Daoy (cell line): ENCODE results near the gene MAK. TPM values are rescaled to one million over a fixed set of nuclear protein-coding genes. Genes with fewer than 3 reads are reported as not detected.
A peak's percentile ranks its signal among the peaks of the same experiment; 100 is the strongest.
"Not testable (repeated sequence)": the region's sequence is repeated elsewhere in the genome, so short reads cannot be mapped to it uniquely, and the experiment has no call there.

Source experiments
- DNase-seq: peaks from one replicate; pipeline ENCODE4 v3.0.0-alpha.2; 2015; ENCODE audit warnings: low read depth
- total RNA-seq: library from RNA; depleted of rRNA; stranded (reverse); fragments of >200 nt; shearing (Covaris generic); gene quantifications from 2 replicates; pipeline ENCODE4 v1.2.3, GENCODE V29; 2014

The MAK gene
- total RNA-seq, 1 experiment from 2014 or later, result not detected

DNA sequence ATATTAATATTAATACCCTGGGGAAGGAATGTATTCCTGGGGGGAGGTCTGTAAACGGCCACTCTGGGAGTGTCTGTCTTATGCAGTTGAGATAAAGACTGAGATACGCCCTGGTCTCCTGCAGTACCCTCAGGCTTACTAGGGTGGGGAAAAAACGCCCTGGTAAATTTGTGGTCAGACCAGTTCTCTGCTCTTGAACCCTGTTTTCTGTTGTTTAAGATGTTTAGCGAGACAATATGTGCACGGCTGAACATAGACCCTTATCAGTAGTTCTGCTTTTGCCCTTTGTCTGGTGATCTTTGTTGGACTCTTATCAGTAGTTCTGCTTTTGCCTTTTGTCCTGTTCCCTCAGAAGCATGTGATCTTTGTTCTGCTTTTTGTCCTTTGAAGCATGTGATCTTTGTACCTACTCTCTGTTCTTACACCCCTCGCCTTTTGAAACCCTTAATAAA is 15.5 kb upstream of the MAK start:
- not testable (repeated sequence) for DNase-seq

DNA sequence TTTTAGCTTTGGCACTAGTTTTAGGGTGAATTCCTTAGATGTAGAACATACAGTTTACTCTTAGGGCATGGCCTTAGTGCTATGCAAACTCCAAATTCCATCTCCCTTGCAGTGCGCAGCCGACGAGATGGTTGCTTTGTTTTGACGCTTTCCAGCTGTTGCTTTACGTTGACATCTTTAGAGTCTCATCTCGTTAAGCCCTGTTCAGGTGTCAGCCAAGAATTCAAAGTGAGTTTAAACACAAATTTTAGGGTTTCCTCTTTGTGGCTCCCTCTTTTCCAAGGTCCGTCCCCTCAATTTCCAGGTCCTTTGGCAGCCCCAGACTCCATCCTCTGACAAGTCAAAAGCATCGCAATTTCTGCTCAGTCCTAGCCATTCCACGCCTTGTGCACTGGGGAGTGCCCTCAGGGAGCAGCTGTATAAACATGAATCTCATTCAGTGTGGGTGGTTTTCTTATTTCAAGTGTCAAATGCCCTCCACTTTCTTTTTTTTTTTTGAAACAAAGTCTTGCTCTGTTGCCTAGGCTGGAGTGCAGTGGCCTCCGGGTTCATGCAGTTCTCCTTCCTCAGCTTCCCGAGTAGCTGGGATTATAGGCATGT is 14.1 kb upstream of the MAK start:
- DNase-seq, result no peak

DNA sequence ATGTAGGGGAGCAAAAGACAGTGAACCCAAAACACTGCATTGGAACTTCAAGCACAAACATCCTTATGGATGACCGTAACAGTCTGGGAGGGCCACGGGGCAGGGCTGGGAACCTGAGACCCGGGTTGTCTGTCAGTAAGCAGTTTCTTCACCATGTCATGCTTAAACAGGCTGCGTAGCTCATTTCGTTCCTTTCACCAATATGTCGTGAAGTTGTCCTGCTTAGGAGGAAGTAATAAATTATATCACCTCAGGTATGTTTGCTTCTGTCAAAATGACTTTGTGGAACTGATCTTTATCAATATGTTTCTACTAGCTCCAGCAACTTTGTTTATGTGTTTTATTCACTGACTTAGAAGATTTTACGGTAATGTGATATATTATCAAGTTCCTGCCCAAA is 12.4 kb upstream of the MAK start:
- DNase-seq, result no peak

DNA sequence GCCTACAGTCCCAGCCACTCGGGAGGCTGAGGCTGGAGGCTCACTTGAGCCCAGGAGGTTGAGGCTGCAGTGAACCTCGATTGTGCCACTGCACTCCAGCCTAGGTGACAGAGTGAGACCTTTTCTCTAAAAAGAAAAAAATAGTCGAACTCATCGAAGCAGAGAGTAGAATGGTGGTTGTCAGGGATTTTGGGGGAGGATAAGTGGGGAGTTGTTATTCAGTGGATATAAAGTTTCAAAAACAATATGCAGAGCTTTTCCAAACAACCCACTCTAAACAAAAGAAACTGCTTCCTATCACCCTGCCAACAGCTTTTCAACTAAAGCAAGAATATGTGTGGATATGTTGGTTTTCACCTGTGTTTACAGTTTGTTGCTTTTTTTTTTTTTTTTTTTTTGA is 11.6 kb upstream of the MAK start:
- no peak for DNase-seq

DNA sequence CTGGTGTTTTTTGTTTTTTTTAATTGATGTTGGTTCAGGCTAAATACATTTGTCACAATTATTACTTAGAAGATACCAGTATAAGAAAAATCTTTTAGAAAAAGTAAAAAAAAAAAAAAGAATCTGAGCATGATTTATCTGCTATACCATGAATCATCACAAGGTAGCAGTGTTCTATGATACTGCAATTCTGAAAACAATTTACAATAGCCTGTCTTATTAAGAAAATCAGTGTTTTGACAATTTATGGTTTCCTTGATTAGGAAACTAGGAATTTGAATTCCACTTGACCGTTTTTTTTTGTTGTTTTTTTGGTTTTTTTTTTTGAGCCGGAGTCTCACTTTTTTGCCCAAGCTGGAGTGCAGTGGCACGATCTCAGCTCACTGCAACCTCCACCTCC is 9.3 kb upstream of the MAK start:
- no peak for DNase-seq

DNA sequence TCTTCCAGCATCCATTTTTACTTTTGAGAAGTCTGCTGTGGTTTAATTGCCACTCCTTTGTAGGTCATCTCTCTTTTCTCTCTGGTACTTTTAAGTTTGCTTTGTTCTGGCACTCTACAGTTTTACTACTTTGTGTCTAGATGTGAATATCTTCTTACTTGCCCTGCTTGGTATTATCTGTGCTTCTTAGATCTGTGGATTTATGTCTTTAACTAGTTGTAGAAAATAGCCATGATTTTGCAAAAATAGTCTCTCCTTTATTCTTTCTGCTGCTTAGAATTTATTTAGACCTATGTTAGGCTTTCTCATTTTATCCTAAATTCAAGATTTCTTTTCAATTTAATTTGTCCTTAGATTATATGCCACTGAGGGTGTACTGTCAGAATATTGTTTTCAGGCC is 5.2 kb upstream of the MAK start:
- DNase-seq, result no peak

DNA sequence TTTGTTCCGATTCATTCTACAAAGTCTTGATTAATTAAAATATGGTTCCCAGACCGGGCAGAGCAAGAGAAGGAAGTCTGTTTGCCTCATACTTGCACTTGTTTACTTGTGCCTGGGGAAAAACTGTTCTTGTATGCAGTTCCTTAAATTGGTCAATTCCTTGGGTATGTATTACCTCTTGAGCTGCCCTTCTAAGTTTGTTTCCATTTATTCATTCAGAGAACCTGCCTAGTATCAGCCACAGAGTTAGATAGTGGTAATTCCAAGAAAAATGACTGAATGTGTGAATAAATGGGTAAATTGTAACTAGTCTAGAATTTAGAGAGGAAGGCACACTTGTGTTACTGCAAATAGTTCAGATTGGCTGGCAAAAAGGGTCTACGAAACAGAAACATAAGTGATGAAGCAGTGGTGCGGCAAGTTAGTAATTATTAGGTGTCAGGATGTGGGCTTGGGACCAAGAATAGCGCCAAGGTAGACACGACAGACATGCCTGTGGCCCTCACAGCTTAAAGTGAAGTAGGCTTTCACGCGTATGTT is 525 bp upstream of the MAK start:
- no peak for DNase-seq

DNA sequence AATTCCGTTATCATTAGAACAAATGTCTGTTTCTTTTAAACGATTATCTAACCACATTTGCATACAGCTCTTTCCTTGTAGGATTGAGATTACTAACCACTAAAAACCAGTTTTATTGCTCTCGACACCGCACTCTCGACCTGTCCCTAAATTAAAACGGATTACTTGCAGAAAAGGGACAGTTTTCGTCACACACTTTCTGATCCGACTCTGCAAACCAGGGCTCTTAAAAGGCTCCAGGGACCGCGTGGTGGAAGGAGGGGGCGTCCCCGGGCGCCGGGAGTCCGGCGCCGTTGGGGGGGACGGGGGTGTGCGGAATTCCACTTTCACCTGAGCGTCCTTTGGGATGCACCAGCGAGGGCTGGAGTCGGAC is 731 bp downstream of the MAK start:
- no peak for DNase-seq

DNA sequence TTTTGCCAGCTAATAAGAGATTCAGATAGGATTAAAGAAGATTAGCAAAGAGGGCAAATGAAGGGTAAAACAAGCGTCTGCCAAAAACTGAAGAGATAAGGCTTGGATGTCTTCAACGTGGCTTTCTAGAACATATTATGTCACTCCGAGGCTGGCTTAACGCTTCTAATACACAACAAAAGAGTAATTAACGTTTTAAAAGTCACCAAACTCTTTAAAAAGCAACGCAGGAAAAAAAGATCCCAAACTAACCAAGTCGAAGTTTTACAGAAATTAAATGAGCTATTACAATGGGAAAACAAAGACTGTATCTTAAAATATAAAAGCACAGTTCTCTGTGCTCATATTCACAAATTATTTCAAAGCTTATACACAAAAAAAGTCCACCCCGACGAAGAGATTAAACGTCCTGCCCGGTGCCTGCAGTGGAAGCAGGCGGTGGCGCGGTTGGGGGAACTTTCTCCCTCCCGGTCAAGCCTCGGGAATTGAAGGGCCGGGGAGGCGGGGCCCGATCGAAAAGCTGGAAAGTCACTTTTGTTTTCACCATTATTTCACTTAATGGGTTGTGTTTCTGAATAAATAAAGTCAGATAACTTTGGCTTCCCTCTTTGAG is 1.2 kb downstream of the MAK start:
- DNase-seq, result peak; percentile 42

DNA sequence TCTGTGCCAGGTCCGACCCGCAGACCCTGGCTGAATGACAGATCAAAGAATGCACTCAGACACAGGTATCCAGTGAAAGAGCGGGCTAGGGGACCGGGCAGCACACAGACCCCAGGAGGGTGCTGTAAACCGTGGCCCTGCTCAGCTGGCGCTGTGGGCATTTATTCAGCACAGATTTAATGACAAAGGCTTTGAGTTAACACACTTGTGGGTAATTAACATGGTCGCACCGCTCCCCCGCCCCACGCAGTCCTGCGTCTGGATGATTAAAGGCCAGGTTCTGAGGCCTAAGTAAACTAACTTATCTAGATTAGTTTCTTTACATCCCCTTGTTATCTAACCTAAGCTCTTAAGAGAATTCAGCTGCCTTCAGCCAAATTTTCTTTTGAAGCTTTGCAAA is 3.5 kb downstream of the MAK start:
- DNase-seq, result no peak

DNA sequence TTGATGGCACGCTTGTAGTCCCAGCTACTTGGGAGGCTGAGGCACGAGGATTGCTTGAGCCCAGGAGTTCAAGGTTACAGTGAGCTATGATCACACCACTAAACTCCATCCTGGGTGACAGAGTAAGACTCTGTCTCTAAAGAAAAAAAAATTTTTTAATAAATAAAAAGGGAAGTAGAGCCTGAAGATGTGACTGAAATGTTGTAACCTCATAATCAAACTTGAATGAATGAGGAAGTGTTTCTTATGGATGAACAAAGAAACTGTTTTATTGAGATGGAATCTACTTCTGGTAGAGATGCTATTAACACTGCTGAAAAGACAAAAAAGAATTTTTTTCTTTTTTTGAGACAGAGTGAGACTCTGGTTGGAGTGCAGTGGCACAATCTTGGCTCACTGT is 6.7 kb downstream of the MAK start:
- no peak for DNase-seq

DNA sequence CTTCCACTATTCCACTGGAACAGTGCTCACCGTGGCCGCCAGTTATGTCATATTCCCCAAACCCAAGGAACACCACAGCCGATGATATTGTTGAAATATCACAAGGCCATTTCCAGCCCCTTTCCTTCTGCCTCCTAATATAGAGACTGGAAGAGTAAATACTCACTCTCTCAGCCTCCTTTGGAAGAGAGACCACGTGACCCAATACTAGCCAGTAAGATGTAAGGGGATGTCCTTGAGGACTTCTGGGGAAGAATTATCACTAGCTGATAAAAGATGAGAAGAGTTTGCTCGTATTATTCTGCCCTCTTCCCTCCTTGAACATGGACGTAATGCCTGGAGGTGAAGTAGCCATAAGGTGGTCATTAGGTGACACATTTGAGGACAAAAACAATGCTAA is 13.5 kb downstream of the MAK start:
- no peak for DNase-seq

DNA sequence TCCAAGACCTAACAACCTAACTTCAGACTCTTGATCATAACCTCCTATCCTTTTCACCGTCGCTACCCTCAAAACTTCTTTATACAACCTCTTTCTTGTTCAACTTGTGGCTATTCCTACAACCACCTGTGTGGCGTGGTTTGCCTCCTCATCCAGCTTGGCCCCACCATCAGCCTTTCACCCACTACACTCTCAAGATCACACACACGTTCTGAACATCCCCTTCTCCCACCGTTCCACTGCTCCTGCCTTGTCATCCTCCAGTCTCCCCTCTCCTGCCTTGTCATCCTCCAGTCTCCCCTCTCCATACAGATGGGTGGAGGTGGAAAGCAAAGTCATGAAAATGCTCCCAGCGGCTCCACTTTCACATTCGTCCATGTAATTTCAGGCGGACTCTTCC is 14.0 kb downstream of the MAK start:
- no peak for DNase-seq

DNA sequence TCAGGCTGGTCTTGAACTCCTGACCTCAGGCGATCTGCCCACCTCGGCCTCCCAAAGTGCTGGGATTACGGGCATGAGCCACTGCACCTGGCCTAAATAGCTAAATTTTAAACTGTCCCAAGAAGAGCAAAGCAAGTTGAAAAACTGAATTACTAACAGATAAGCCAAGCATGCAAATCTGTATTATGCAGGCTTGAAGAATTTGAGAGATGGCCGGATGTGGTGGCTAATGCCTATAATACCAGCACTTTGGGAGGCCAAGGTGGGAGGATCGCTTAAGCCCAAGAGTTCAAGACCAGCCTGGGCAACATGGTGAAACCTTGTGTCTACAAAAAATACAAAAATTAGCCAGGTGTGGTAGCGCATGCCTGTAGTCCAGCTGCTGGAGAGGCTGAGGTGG is 24.2 kb downstream of the MAK start:
- DNase-seq, result not testable (repeated sequence)

DNA sequence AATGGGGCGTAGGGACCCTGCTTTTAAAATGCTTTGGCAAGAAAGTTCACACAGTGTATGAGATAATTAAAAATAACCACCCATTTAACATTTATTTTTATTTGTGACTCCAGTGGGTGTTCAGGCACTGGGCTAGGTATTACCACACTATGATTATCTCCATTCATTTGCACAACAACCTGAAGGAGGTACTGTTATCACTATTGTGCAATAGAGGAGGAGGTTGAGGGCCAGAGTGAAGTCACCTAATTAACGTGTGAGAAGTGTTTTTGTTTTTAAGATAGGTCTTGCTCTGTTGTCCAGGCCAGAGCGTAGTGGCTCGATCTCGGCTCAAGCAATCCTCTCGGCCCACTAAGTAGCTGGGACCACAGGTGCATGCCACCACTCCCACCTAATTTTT is 29.2 kb downstream of the MAK start:
- DNase-seq, result no peak

DNA sequence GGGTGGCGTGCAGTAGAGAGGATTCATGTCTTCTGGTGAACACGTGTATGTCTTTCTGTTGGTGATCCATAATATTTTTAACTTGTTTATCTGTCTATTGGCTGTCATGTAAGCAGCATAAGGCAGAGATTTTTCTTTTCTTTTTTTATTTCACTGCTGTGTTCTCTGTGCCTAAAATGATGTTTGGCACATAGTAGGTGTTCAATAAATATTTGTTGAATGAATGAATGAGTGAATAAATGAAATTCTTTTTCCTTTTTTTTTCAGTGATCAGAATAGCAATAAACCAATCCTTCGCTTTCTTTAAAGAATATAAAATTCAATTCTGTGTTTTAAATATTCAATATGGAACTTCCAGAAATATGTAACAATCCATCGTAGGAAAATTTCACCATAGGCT is 30.0 kb downstream of the MAK start:
- DNase-seq, result no peak

DNA sequence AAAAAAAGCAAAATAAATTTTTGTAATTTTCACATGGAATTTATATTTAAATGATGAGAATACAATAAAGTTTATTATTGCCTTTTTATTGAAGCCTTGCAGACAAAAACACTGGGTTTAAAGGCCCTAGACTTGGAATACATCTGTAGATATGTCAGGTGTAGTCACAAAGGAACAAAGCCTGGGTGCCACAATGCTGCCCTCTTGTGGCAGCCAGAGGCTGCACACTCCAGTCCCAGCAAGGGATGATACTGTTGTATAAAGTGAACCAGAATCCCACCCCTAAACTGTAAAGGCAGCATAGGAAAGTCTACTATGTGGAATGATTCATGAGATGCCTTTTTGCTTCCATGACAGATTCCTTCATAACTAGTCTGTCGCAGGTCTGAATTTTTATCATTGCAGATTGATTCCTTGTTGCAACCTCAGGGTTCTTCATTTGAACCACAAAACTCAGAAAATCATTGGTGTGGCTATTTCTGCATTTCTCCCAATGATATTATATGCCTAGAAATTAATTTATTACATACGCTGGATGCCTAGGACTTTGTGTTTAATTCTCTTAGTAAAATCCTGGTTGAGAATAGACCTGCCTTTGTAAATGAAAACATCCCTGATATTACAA is 37.0 kb downstream of the MAK start:
- DNase-seq, result peak; percentile 75

DNA sequence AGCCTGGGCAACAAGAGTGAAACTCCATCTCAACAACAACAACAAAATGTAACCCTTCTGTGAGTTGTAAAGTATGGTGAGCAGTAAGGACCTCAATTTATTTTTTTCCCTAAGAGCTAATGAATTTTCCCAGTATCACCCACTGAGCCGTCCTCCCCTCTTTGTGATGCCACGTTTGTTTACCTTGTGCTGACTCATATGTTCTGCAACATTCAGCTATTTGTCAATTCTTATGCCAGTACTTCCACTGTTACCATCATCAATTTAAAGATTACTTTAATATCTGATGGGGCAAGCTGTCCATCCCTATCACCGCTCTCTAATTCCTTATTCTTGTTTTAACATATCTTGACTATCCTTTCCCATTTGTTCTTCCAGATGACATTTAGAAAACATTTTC is 37.5 kb downstream of the MAK start:
- DNase-seq, result peak; percentile 54

DNA sequence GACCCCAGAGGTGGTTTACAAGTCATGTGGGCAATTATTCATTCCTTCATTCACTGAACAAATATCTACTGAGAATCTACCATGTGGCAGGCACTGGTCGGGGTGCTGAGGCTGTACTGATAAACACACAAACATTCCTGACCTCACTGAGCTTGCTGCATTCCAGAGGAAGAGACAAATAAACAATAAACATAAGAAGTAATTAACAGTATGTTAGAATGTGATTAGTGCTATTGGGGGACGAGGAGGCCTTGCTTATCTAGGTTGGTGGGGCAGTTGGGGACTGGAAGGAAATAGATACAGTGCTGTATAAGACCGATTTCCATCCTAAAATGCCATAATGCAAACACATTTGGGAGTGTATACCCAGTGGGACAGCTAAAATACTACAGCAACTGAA is 44.1 kb downstream of the MAK start:
- no peak for DNase-seq

DNA sequence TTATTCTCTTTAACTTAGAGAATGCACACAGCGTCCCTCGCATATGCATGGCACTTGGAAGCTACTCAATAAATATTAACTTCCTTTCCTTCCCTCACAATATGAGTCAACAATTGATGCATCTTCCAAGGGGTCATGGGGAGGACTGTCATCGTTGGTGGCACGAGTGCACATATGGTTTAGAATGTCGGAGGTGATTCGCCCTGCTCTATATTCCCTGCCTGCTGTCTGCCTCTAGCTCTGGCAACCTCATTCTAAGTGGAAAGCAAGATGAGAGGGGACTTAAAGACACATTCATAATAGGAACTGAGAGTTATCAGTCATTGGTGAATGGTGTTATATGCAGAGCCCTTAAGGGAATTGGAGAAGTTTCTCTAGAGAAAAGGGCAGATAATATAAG is 44.6 kb downstream of the MAK start:
- no peak for DNase-seq

DNA sequence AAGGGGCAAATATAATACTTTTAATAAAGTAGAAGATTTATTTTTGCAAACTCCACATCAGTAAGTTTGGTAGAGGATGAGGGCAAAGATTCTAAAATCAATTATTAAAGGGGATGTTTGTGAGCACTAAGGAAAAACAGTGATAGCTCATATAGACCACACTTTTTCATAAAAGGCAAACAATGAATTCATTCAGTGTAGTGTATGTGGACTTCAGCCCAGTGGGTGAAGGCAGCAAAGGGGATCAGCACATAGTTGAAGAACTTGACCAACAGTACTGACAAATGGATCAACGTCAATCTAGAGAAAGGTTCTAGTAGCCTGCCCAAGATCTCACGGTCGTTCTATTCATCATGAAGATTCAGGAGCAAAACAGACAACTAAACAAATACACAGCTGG is 45.3 kb downstream of the MAK start:
- DNase-seq, result no peak

DNA sequence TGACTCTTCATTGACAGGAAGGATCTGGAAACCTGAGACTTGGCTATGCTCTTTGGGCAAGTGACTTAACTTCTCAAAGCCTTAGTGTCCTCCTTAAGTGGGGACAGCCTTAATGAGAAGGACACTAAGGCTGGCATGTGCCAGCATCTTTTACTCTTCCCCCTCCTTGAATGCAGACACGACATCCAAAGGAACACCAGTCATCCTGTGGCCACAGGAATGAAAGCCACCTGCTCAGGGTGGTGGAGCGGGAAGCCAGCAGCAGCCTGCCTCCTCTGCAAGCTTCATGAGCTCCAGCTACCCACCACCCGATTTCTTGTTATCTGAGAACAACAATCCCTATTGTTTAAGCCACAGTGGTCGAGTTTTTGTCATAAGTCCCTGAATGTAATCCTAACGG is 46.2 kb downstream of the MAK start:
- no peak for DNase-seq

DNA sequence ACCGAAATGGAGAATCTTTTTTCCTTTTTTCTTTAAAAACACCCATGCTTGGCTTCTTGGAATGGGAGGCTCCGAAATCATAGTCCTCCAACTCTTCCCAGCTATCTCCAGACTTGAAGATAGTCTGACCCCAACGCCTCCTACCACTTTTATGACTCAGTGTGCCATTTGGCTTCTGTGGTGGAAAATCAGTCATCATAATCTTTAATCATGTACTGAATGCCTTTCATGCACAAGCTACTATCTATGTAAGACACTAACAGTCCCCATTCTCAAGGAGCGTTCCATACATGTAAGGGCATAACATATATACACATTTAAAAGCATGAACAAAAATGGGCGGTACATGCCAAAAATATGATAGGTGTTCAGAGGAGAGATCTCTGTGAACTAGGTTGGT is 46.7 kb downstream of the MAK start:
- DNase-seq, result no peak

DNA sequence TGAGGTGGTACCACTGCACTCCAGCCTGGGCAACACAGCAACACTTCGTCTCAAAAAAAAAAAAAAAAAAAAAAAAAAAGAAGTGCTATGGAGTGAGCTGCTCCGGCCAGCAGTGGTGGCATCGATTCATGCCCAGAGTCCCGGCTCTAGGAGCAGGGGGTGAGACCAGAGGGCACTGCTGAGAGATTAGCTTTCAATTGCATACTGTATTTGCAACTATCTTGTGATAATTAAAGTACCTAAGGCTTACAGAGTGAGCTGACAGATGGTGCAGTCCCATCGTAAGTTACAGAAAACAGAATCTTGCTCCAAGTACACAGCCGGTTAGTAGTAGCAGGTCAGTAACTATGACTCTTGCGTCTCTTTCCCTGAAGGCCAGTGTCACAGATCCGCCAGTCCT is 59.3 kb downstream of the MAK start:
- no peak for DNase-seq
